Hepatocyte (in vitro differentiated cells): ENCODE results near the gene CNTN4.

ENCODE experiments used
- CTCF ChIP-seq: fragments of 200-600 bp; sonication (generic); IDR thresholded peaks from 2 replicates; pipeline ENCODE4 v1.5.1; 2016; ENCODE audit warnings: antibody characterized with exemption, mild to moderate bottlenecking; ENCODE audit not compliant: poor library complexity
- EZH2 ChIP-seq: fragments of 200-600 bp; sonication (generic); IDR thresholded peaks from 2 replicates; pipeline ENCODE4 v1.6.1; 2016; ENCODE audit warnings: antibody characterized with exemption, mild to moderate bottlenecking, borderline replicate concordance

- TF ChIP-seq CTCF (no peak), EZH2 (no peak)
These were observed 74.0 kb downstream of the CNTN4 start for GRCh38 chr3:2172561-2173171.
